Pancreas (tissue), 10 donors: ENCODE results near the gene ZEB2. TPM values are rescaled to one million over a fixed set of nuclear protein-coding genes. Genes with fewer than 3 reads are reported as not detected.

ENCODE experiments used
- ATAC-seq, 4 donors: fragments of 200-7000 bp; cut with Tn5 transposase; one replicate each; pipeline versions ENCODE4 v1.8.0 to v1.9.1; 2020; ENCODE audit warnings: mild to moderate bottlenecking in 4 of 4, moderate library complexity in 4 of 4
- DNase-seq, 6 donors: peaks; one replicate each; pipeline ENCODE4 v3.0.0-alpha.2; 2020
- FAIRE-seq: peaks from 2 replicates; lab custom pipeline; 2012; peaks lifted over from hg19 to GRCh38; lab: Jason Lieb, UNC
- H3K27ac ChIP-seq, 4 donors: fragments of 200-600 bp; sonication (generic); 1 replicate in 3 of 4; 2 replicates in 1 of 4; pipeline versions ENCODE4 v1.5.0 to v1.8.0; 2020
- H3K27me3 ChIP-seq, 4 donors: fragments of 200-600 bp; one replicate each; pipeline ENCODE4 v1.8.0; 2021
- H3K36me3 ChIP-seq, 3 donors: fragments of 200-600 bp; sonication (generic) in 1 of 3; one replicate each; pipeline versions ENCODE4 v1.5.0 to v1.8.0; 2020 to 2021
- H3K4me1 ChIP-seq, 3 donors: fragments of 200-600 bp; one replicate each; pipeline ENCODE4 v1.8.0; 2021
- H3K4me3 ChIP-seq, 4 donors: fragments of 200-600 bp; sonication (generic) in 2 of 4; one replicate each; pipeline versions ENCODE4 v1.5.0 to v1.8.0; 2020 to 2021
- H3K9me3 ChIP-seq, 4 donors: fragments of 200-600 bp; one replicate each; pipeline ENCODE4 v1.8.0; 2021
- WGBS, 2 donors: extraction: QIAGEN DNeasy Blood & Tissue Kit; methylation state at CpG; one replicate each; pipeline ENCODE4 v1.1.7; 2013; 5-methylcytosine and 5-hydroxymethylcytosine counted together
- intact Hi-C, 3 donors: fragments of 100-400 bp; cut with DNase I; formaldehyde crosslinking; loops; one replicate each; pipeline versions ENCODE4 v1.11.1 to v1.14.2; 2022
- polyA plus RNA-seq, 2 donors: library from polyadenylated mRNA; stranded (reverse); fragments of 200-250 nt; gene quantifications; one replicate each; pipeline ENCODE4 v1.2.3, GENCODE V29; 2013
- total RNA-seq, 6 donors: library from RNA; stranded (reverse); fragmentation: NEBNext Ultra II Directional in 4 of 6; extraction: Animal tissue kit (Norgen Biotek cat#: 25700) in 4 of 6; gene quantifications; one replicate each; pipeline versions ENCODE4 v1.2.1 to v1.2.4, GENCODE V29; 2021 to 2023
- TF ChIP-seq, protein P1 (sequence below), 4 donors: fragments of 200-600 bp; sonication (generic) in 3 of 4; IDR thresholded peaks; one replicate each; pipeline versions ENCODE4 v1.5.0 to v1.8.0; 2021; ENCODE audit warnings: antibody characterized with exemption in 4 of 4
- donor health status: healthy with polysubstance abuse.
- donor health status: DM: no; HTN: no; CAD: no; lungs with moderate emphysema.
- donor health status: DM: no; HTN: no; CAD: no.
- donor health status: control.
- donor health status: control.
- donor health status: Bipolar disorder and iron deficiency.
- donor health status: DM: yes; HTN: yes; CAD: no.
- donor health status: DM: no; HTN: no; CAD: no.
- donor health status: DM: no; HTN: no; CAD: no.
- donor health status: DM: yes; HTN: yes; CAD: no.

The ZEB2 gene
- total and polyA plus RNA-seq, 8 donors: 3.8 to 38.6 (median 5.7) TPM

DNA sequence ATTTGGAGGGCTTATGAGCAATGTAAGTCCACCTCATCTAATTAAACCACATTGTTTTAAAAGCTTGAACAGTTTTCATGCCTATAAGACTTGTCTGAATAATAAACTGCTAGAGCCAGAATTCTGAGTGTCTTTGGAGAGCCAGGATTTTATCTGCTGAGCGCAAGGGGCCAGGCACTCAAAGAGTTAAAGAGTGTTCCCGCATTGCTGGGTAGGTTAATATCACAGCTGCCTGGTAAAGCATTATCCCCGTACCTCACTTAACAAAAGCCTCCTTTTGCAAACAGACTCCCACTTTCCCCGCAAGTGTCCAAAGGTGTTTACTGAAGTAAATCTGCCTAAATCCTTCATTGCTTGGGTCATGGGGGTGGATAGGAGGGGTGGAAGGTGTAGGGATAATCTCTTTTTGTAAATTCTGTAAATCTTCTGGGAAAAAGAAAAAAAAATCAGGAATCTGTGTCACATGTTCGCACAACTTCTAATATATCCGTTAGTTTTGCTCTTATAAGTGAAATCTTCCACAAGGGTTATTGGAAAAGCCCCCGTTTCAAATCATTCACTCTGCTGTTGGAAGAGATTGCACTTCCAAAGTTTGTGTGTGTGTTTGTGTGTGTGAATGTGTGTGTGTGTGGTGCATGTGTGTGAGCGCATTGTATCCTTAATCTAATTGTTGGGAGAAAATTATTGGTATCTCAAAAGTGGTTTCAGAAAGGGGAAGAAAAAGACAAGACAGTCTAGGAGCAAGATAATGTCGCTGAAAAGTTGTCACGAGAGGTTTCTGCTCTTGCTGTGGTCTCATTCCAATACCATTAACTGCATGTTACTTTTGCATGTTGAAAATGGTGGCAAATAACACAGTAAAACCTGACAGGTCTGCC lies 10.7 kb downstream of the ZEB2 start:
- H3K9me3 ChIP-seq: no peaks in the 10 kb centered on the region
- no peaks in the 10 kb centered on the region for H3K36me3 ChIP-seq
- H3K4me3 ChIP-seq: no peak overlapping the region
- intact Hi-C loops: loop anchor here in 1 of 3 donors (2.0 kb wide), 1 partner anchor 46 kb away; no protein-coding TSS in a partner anchor
- ATAC-seq (no peak), DNase-seq (no peak), FAIRE-seq (no peak)
- peaks cover 0 to 4% (median 0%) of the 10 kb centered on the region in 3 donors for H3K4me1 ChIP-seq
- H3K27ac ChIP-seq: peak overlapping the region in 2 of 4 donors; percentile 42 to 50
- H3K27me3 ChIP-seq: peaks cover 0 to 17% (median 0%) of the 10 kb centered on the region in 4 donors
- TF ChIP-seq, protein P1, sequence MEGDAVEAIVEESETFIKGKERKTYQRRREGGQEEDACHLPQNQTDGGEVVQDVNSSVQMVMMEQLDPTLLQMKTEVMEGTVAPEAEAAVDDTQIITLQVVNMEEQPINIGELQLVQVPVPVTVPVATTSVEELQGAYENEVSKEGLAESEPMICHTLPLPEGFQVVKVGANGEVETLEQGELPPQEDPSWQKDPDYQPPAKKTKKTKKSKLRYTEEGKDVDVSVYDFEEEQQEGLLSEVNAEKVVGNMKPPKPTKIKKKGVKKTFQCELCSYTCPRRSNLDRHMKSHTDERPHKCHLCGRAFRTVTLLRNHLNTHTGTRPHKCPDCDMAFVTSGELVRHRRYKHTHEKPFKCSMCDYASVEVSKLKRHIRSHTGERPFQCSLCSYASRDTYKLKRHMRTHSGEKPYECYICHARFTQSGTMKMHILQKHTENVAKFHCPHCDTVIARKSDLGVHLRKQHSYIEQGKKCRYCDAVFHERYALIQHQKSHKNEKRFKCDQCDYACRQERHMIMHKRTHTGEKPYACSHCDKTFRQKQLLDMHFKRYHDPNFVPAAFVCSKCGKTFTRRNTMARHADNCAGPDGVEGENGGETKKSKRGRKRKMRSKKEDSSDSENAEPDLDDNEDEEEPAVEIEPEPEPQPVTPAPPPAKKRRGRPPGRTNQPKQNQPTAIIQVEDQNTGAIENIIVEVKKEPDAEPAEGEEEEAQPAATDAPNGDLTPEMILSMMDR (IDR thresholded peaks at IDR 0.05): no peak
- WGBS, 2 donors: 67 to 73% methylated on average over 10 of the region's 10 CpGs

DNA sequence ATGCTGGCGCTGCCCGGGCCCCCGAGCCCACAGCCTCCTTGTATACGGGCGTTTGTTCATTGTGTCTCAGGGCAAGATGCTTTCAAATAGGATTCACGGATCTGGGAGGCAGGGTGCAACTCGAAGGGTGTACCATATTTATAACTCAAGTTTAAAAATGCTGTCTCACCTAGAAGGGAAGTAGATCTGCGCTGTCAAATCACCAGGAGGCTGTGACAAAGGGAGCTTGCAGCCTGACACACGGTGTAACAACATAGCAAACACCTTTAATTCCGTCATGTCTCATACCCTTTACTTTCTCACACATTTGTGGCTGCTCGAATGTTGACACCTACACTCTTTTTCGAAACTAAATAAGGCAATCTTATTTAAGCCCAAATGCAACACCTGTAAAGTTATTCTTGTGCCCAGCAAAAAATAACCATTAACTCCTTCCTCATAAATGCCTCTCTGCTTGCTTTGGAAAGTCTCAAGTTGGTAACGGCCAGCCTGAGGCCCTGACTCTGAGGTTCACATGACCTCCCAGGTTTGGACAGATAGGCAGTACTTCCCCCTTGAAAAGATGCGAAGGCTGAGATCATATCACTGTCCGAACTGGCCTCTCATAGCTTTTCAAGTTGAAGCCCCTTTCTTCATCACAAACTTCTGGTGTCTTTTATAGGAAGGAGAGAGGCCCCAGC lies 11.6 kb downstream of the ZEB2 start:
- Histone ChIP-seq H3K4me1 (peaks cover 0 to 4% (median 0%) of the 10 kb centered on the region in 3 donors), H3K36me3 (no peaks in the 10 kb centered on the region), H3K27me3 (peaks cover 0 to 11% (median 0%) of the 10 kb centered on the region in 4 donors), H3K4me3 (no peak overlapping the region), H3K9me3 (no peaks in the 10 kb centered on the region), H3K27ac (peak overlapping the region in 2 of 4 donors; percentile 42 to 50)
- FAIRE-seq: no peak
- peak in 1 of 4 donors; percentile 19 for ATAC-seq
- DNase-seq: no peak
- intact Hi-C loops: loop anchor here in 1 of 3 donors (2.0 kb wide), 1 partner anchor 46 kb away; no protein-coding TSS in a partner anchor
- TF ChIP-seq, protein P1 (IDR thresholded peaks at IDR 0.05): no peak
- WGBS, 2 donors: 80 to 86% methylated on average over 15 of the region's 15 CpGs

DNA sequence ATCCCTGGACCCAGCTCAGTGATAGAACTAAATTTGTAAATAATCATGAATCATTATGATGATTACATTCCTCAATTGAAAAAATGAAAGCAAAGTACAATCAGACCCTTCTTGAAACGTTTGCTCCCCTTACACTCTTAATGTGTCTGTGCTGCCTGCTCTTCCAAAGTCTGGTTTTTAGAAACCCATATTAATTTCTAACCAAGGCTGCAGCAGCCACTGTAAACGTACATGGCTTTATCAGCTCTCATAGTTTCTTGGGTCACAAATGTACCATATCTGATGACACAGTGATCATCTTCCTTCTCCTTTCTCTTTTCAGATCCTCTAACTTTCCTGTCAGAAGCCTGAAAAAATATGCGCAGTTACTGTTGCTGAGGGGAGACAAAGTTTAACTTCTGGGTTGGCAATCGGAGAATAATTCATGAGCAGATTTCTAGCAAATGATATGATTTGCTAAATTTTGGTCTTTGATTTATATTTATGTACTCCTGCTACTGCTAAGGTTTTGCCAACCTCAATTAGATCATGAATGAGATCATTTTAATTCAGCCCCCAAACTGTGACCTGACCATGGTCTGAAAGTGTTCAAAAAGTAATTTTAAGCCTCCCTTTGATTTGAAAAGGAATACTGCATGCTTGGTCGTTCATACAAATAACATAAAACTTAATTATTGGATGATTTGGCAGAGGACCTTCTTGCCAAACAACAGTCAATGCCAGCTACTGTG lies 12.3 kb downstream of the ZEB2 start:
- FAIRE-seq (no peak), DNase-seq (no peak), ATAC-seq (peak in 1 of 4 donors; percentile 34)
- peaks cover 0 to 8% (median 0%) of the 10 kb centered on the region in 4 donors for H3K27me3 ChIP-seq
- TF ChIP-seq, protein P1 (IDR thresholded peaks at IDR 0.05): no peak
- intact Hi-C loops: loop anchor here in 1 of 3 donors (2.0 kb wide), 1 partner anchor 45 kb away; no protein-coding TSS in a partner anchor
- no peaks in the 10 kb centered on the region for H3K36me3 ChIP-seq
- H3K4me3 ChIP-seq: no peak overlapping the region
- H3K27ac ChIP-seq: peak overlapping the region in 2 of 4 donors; percentile 42 to 50
- H3K9me3 ChIP-seq: no peaks in the 10 kb centered on the region
- WGBS, 2 donors: 58 to 64% methylated on average over 5 of the region's 5 CpGs
- peaks cover 0 to 4% (median 0%) of the 10 kb centered on the region in 3 donors for H3K4me1 ChIP-seq

DNA sequence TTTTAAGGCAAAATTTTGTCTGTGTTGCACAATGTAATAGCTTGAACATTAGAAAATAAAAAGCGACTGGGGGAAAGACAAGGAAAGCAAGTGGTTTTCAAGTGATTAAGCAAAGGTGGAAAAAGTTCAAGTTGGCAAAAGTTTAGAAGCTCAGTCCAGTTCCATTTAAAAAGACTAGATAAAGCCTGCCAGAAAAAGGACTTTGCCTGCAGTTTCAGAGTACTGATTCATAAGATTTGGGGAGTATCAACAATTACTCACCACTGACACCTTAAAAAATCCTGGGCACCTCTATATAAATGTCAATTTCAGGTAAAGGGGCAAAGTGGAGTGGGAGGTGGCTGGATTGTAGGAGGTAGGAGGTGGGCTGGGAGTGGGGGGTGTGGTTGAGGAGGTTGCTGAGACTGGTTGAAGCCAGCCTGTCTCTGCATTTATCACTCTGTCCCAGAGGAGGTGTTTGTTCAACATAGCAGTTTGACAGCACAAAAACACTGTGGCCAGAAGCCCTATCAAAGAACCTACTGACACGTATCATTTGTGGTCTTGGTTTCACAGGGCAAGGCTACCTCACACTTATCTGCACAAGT lies 14.6 kb downstream of the ZEB2 start:
- TF ChIP-seq, protein P1 (IDR thresholded peaks at IDR 0.05): no peak
- H3K4me1 ChIP-seq: peaks cover 0 to 4% (median 0%) of the 10 kb centered on the region in 3 donors
- H3K4me3 ChIP-seq: no peak overlapping the region
- no peaks in the 10 kb centered on the region for H3K27me3 ChIP-seq
- H3K27ac ChIP-seq: peak overlapping the region in 1 of 4 donors; percentile 14
- FAIRE-seq: no peak
- intact Hi-C loops: no loop called here
- DNase-seq: no peak
- H3K36me3 ChIP-seq: no peaks in the 10 kb centered on the region
- 41 to 45% methylated on average over 2 of the region's 2 CpGs for WGBS, 2 donors
- peak in 3 of 4 donors; percentile 25 to 36 (median 32) for ATAC-seq
- H3K9me3 ChIP-seq: no peaks in the 10 kb centered on the region
